ENCODE results near the gene PXT1.
A peak's percentile ranks its signal among the peaks of the same experiment; 100 is the strongest.

Gene PXT1

DNA sequence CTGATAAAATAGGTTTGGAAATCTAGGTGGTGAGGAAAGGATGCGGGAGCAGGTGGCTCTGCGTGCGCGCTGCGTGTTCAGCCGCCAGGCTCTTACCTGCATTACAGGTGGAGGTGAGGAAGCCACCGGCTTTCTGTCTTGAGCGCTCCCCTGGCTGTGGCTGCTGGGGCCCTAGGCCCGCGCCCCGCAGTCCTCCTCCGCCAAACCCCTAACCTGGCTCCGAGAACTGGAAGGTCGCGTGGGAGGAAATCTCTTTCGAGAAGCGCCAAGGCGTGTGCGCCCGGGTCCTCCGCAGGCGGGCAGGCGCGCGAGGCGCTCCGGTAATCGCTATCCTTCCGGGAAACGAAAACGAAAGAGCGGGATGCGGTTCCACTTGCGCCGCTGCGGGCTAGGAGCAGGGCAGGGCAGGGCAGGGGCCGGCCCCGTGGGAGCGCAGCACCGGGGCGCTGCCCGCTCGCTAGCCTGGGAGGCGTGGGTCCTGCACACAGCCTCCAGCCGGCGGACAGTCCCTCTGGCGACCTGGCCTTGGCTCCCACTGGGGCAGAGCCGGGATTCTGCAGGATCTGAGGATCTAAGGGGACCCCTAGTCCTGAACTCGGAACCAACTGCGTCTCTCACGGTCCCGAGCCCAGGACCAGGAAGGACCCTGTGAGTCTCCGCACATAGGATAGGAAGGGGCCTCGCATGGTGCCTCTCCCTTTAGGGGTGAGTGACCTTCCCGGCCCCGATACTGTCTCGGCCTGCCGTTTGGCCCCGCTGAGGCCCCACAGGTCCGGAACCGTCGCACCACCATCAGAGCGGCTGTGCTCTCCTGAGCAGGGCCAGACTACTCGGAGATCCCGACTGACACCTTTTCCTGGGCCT is 55.0 kb downstream of the PXT1 start, which contains the start of gene ETV7:
Gene ETV7 (minus strand): TSS at position 230 of the 864 bp plus-strand sequence. CDS start 128 bp downstream, at position 102.
- DNase-seq: peak; percentile 68

DNA sequence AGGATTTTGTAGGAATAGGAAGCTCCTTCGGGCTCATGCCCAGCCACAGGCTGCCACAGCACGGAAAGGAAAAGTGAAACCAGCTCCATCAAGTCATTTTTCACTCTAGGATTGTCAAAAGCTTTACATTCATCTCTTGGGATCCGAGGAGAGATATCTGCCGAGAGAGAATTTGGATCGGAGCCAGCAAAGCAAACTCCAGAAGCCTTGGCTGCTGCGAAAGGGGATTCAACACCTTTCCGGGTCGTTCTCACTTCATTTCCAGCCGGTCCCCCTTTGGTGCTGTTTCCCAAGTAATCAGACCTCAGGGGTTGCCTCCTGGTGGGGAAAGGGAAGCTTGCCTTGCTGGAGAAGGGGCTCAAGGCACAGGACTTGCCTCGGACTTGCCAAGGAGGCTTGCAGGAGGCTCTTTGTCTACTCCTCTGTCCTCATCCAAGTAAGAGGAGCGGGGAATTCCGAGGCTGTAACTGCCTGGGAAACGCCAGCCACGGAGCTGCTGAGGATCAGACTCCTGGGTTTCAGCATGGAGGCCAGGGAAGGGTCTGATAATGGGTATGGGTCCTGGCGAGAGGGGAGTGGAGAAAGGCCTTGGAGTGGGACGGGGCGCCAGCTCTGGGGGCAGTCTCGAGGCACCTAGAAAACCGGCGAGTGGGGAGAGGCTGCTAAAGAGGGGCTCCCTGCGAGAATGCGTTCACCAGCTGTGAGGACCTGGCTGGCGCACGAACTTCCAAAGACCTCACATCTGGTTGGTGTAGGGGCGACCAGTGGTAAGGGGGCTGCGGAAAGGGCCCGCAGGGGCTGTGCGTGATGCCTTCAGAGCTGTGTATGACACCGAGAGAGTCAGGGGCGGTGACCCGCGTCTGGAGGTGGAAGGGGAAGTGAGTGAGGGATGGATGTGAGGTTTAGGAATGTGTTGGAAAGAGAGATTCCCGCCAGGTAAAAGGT is 55.9 kb downstream of the PXT1 start:
- DNase-seq: peak; percentile 86

DNA sequence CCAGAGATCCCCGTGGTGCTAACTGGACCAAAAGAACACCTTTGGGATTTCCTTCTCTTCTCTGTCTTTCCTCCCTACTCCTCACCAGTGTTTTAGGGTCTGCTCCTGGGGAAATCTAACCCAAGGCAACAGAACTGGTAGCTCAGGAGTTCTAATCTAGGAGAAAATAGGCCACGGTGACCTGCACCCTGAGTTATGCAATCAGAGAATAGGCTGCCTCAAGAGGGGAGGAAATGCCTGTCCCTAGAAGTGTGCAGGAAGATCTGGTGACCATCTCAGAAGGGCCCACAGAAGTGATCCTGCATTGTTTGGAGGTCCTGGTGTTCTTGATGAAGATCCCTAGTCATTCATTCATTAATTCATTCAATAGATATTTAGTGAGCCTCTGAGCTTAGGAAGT is 58.6 kb downstream of the PXT1 start:
- DNase-seq: no peak

DNA sequence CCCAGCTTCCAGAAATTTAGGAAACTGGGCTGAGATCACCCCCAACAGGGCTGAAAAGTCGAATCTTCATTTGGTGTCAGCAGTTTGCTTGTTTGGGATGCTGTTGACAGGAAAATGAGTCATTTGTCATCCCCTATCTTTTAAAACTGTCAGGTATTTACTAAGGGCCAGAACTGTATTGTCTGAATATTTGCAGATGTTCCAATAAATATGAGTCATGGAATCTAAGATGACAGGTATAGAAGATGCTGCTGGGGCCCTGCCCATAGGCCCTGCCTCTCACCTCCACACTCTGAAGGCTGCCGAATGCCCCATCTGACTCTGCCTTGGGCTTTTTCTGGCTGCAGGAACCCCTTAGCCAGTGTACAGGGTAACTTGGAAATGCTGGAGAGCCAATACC is 59.0 kb downstream of the PXT1 start:
- DNase-seq: no peak

DNA sequence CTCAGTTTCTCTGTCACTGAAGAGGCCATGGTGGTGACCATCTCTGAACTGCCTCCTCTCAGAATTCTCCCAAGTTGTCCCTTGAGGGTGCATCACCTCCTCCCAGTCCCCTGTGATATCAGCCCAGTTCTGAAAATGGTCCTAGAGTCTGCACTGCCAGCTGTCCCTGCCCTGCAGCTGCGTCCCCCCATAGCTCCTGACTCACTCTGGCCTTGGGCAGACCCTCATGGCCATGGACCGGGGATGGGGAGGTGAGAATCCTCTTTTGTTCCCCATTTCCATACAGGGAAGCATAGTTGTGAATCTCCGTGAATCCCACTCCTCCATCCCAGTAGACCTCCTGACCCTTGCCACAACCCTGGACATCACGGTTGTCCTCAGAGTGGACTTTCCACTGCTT is 59.7 kb downstream of the PXT1 start:
- DNase-seq: no peak

DNA sequence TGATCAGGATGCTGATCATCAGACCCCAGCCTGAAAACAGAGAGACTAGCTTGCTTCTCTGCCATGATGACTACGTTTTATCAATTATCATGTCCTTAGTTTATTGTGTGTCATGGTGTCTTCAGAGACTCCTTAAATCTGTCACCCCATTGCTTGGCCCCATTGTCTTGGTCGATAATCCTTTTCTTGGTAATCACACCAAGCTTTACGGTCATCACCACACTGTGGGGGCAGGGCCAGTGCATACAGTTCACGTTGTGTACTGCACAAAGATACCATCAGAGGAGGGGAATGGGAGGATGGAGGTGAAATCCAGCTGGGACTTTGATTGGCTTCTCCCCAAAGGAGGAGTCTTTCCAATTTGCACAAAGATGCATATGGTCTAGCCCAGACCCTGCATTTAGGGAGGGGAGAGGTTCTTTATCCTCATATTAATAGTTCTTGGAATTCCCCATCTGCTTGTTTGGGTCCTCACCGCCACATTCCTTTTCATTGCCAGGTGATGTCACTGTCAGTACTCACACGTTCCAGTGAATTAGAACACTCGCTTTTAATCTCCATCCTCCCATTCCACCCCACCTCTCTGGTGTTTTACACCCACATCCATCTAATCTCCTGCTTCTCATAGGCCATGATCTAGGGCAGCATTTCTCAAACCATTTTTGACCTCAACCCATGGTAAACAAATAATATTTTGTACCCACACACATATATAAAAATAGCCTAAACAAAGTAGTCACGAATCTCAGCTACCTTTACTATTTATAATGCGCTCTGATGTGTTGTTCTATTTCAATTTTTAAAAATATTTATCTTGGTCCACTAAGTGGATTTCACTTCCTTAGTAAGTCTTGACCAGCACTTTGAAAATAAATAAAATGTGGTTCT is 60.9 kb downstream of the PXT1 start:
- DNase-seq: peak; percentile 24

DNA sequence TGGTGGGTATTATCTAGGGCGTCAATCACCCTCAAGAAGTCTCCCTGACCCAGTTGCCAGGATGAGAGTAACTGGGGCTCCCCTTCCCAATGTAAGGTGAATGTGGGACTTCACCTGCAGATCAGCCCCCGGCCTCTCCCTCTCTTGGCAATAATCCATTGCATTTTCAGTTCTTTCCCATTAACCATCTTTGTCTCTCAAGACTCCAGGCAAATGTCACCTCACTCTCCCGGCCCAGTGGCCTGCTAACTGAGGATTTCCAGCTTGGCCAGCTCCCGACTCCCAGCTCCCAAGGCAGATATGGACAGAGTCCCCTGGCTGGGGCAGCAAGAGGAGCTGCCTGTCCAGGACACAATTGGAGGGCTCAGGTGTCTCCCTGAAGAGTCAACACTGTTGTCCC is 62.5 kb downstream of the PXT1 start:
- DNase-seq: no peak

DNA sequence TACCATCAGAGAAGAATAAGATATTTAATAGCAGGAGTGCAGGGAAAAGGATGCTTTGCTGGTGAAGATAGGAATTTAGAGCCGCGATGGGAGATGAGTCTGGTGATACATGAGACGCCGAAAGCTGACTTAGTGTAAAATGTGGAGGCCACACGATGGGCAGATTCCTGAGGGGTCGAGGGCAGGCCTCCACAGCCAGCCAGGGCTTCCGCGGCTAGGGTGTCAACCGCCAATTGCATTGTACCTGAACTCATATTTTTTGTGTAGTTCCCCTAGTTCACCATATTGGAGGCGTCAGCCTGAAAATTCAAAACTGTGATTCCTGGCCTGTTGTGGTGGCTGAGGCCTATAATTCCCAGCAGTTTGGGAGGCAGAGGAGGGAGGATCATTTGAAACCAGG is 63.7 kb downstream of the PXT1 start:
- DNase-seq: no peak

DNA sequence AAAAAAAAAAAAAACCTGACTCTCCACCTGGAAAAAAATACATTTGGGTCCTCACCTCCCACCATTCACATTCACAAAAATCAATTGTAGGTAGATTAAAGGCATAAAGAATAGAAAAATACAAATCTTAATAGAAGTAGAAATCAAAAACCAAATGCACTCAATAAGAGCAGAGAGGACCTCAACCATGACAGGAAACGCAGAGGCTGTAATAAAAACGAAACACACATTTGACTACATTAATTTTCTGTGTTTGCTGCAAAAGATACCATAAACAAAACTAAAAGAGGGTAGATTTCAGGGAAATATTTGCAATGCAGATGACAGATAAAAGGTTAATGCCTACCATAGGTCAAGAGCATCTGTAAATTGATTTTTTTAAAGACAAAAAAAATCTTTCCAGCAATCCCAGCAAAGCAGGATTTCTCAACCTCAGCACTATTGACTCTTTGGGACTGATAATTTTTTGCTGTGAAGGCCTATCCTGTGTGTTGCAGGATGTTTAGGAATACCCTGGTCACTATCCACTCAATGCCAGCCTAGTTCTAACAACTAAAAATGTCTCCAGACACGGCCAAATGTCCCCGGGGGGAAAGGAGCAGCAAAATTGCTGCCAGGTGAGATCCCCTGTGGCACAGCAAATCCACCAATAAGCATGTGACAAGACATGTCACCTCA is 64.3 kb downstream of the PXT1 start:
- no peak for DNase-seq

DNA sequence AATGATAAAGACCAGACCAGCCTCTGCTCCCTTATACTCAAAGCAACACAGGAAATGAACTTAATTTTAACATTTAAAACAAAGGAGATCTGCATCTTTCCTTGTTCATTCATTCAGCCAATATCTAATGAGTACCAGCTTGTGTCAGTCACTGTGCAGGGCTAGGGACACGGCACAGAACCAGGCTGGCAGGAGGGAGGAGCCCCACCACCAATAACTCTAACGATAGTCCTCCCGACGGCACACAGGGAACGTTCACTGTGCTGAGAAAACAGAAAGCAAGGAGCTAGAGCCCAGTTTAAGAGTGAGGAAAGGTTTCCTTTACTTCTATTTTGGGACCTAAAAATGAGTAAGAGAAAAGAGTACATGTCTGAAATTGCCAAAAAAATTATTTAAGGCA is 65.1 kb downstream of the PXT1 start:
- DNase-seq: no peak

DNA sequence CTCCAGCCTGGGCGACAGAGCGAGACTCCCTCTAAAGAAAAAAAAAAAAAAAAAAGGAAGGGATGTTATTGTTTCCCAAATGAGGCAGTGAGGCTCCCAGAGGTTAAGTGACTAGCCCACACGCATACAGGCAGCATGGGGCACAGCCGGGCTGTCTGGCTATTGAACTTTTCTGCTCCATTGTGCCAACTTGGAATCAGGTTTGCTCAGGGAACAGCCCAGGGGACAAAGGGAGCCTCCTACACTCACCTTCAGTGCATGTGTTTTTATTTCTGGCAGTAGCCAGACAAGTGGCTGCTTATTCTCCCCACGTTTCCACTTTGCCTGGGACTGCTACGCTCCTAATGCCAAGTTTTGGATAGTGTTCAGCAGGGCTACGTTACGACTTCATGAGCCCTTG is 65.9 kb downstream of the PXT1 start:
- peak; percentile 13 for DNase-seq

DNA sequence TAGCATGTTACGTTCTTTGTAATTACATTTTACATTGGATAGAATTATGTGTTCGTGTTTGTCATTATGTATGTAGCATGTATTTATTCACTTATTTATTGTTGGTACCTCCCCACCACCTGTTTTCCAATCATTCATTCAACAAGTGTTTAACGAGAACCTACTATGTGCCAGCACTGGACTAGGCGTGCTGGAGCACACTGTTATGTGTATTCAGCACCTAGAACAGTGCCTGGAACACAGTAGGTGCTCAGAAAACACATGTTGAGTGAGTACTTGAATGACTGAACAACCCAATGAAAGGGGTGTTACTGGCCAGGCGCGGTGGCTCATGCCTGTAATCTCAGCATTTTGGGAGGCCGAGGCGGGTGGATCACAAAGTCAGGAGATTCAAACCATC is 66.5 kb downstream of the PXT1 start:
- no peak for DNase-seq

DNA sequence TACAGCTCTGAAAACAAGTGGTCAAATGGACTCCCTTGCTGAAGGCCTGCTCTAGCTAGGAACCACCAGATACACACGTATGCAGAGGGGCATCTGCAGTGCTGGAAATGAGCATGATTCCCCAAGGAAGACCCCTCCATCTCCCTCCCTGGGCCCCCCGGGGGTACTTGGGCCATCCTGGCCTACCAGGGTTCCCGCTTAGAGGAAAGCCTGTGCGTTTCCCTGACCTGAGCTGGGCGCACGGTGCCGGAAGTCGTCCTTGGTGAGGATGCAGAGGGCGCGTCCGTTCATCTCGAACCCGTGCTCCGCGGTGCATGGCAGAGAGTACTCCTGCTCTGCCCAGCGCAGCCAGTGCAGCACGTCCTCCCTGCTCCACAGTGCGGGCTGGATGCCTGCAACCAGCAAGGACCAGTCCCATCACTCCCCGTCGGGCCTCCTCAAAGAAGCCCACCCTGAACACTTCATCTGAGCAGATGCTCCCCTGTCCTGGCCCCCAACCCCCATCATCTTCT is 67.0 kb downstream of the PXT1 start:
- no peak for DNase-seq

DNA sequence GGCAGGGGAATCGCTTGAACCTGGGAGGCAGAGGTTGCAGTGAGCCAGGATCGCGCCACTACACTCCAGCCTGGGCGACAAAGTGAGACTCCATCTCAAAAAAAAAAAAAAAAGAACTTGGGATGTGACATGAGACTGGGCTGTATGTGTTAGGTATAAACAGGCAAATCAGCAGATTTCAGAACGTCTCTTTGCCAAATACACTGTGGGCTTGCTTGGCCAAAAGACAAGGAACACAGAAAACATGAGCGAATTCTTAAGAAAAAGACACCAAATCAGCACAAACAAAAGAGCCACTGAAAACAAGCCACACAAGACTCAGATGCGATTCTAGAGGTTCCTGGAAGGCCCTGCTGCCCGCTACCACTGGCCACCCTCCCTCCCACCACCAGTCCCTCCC is 67.7 kb downstream of the PXT1 start:
- no peak for DNase-seq

DNA sequence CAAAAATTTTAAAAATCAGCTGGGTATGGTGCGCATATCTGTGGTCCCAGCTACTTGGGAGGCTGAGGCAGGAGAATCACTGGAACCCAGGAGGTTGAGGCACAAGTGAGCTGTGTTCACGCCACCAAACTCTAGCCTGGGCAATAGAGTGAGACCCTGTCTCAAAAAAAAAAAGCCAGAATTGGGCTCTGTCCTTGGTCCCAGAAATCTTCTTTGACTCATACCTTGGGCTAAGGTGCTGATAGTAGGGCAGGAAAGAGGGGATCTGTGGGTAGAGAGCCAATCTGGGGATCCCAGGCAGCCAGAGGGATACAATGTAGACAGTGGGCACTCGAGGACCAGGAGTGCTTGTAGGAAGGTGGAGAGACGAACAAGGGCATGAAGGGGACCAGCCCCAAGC is 68.5 kb downstream of the PXT1 start:
- DNase-seq: no peak

DNA sequence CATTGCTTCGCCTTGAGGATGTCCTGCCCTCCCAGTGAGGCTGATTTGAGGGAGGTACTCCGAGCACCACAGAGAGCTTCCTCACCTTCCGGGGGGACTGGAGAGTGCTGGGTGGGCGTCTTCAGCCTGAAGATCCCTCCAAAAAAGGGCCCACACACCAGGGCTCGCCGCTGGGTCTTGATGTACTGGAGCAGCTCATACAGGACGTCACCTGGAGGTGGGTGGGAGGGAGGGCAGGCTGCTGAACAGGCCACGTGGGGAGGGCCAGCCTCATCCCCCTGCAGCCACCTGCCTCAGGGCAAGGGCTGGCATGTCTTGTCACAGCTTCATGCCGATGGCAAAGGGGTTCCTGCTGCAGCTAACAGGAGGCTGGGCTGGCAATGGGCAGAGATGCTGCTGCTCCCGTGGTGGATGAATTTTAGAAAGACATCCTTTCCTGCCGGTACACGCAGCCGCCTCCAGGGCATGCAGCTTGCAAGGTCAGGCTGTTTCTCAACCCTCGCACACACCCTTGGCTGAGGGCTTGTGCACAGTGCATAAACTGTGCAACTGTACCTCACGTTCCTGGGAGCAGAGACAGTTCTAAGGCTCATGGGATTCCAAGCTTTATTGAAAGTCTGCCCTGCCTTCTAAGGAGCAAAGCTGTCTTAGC is 69.2 kb downstream of the PXT1 start:
- peak; percentile 68 for DNase-seq

DNA sequence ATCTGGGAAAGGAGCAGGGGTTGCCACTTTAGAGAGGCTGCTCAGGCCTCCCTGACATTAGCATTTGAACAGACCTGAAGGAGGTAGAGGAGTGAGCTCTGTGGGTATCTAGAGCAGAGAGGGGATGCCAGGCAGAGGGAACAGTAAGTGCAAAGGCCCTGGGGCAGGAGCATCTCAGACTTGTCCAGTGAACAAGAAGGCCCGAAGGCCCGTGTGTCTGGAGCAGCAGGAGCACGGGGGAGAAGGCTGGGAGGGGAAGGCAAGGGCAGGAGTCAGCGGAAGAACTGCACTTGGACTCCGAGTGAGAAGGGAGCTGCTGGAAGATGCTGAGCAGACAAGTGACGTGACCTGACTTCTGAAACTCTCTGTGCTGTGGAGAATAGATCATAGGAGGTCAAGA is 70.6 kb downstream of the PXT1 start:
- DNase-seq: no peak

DNA sequence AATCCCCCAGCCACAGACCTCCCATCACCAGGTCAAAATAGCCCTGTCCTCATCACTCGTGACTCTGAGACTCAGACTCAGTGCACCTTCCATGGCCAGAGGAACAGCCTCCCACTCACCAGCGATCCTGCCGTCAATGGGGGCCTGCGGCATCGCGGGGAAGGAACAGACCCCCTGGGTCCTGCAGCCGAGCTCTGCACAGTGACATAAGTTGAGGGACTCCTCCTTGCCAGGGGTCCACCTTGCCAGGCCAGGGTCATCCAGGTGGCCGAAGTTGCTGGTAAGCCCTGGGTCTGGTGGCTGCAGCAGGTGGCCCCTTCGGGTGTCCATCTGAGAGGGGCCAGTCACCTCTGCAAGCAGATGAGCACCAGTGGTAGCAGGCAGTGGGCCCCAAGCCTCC is 71.4 kb downstream of the PXT1 start:
- no peak for DNase-seq

DNA sequence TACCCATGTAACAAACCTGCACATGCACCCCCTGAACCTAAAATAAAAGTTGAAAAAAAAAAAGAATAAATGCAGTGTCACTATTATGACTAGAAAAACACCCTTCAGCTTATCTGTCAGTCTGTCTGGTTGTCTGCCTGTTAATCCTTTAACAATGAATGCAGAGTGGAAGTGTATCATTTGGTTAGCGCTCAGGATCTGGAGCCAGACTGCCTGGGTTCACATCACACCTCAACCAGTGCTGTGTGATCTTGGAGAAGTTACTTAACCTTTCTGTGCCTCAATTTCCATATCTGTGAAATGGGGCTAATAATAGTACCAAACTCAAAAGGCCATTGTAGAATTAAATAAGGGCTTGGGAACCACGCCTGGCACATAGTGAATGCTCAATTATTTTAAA is 72.0 kb downstream of the PXT1 start:
- no peak for DNase-seq

DNA sequence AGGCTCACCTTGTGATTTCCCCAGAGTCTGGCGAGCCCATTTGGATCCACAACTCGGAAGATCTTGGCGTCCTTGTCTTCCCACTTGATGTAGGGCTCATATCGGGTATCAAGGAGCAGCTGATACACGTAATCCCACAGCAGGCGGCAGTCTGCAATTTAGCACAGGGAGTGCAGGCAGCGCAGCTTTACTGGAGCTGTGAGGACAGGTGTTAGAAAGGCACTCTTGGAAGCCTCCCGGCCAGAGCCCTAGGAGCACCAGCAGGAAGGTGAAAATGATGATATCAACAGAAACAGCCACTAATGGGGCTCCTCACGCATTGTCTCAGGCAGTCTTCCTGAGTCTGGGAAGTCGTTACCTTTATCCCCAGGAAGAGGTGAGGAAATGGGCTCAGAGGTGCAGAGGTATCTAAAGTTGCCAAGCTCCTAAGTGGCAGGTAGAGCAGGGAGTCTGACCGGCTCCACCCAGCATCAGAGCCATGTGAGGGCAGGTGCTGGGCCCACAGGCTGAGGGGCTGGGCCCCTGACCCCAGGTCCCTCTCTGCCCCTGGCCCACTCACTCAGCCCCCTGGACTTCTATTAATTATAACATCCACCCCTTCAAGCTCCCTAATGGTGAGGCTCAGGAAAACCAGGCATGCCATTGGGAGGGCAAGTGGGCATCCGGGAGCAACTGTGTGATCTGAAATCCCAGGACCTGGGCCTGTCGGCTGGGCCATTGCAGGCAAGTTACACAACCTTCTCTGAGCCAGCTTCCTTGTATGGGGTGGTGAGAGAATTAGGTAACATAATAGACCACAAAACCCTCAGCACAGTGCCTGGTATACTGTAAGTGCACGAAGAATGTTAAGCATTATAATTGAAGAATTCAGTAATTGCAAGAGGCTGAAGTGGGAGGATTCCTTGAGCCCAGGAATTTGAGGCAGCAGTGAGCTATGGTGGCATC is 73.5 kb downstream of the PXT1 start:
- peak; percentile 93 for DNase-seq

All from NCI-H69 (cell line).